GM19463 (cell line): ENCODE measurements around the gene FAM107B.
"Not testable (repeated sequence)": the region's sequence is repeated elsewhere in the genome, so short reads cannot be mapped to it uniquely, and the experiment has no call there.

Experiments
- ATAC-seq: cut with Tn5 transposase; IDR thresholded peaks from one replicate; pipeline ENCODE4 v1.9.1; 2021; ENCODE audit warnings: mild to moderate bottlenecking, moderate library complexity; ENCODE audit not compliant: unreplicated experiment

FAM107B gene

DNA sequence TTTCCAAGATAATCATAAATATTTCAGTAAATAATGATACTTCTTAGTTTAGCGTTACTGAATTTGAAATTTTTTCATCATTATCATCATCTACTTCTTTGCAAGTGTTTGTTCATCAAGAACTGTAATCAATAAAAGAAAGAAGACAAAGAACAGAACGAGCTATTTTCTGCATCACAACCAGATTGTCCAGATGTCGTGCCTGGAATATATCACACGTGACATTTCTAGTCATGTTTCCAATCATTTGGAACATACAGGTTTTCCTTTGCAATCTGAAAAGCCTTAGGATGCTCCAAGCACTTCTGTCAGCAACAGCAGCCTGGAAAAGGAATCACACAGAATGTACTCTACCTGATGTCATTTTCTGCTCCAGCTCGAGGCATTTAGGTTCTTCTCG, 107.4 kb downstream of the FAM107B start:
- no peak for ATAC-seq

DNA sequence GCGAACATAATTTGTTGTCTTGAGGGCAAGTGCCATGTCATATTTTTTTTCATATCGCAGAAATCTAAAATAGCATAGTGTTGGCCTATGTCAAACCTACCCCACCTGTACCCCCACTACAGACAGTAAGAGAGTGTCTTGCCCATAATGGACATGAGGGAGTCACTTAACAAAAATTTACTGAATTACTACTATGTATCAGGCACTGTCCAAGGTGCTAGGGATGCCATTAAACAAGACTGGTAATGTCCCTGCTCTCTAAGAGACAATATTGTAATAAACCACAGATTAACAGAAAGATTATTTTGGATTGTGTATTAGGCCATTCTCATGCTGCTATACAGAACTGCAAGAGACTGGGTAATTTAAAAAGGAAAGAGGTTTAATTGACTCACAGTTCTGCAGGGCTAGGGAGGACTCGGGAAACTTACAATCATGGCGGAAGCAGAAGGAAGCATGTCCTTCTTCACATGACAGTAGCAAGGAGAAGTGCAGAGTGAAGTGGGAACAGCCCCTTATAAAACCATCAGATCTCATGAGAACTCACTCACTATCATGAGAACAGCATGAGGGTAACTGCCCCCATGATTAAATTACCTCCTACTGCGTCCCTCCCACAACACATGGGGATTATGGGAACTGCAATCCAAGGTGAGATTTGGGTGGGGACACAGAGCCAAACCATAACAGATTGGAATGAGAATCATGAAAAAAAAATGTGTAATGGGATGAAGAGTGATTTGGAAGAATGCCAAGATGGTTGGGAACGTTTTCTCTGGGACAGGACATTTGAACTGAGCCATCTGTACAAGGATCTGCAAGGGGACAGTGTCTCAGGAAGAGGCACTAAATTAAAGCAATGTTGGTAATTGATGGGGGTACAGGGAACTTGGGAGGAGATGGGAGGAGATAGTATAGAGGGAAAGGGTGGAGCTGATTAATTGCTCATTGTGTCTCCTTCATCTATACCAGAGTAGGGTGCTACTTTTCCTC, 108.5 kb downstream of the FAM107B start:
- no peak for ATAC-seq

DNA sequence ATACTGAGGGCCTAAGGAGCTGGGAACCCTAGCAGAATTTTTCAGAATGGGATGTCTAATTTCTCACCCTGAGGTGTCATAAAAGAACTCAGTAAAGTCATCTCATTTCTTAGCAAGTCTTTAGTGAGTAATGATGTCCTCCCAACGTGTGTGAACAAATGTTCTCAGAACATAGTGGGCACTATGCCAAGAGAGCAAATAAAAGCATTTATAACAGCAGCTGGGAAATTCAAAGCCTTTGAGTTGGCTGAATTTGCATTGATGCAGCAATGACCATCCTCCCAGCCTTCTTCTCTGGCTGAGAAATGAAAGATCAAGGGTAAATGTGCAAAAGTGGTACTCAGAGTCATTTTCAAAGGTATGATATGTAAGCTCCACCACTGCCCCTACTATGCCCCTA, 109.4 kb downstream of the FAM107B start:
- no peak for ATAC-seq

DNA sequence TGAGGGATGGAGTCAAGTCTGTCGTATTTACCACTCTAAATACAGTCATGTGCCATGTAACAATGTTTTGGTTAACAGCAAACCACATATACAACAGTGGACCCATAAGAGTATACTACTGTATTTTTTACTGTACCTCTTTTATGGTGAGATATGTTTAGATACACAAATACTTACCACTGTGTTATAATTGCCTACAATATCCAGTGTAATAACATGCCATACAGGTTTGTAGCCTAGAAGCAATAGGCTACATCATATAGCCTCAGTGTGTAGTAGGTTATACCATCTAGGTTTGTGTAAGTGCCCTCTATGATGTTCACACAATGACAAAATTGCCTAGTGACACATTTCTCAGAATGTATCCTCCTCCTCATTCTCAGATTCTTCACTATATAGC, 110.4 kb downstream of the FAM107B start:
- ATAC-seq, result no peak

DNA sequence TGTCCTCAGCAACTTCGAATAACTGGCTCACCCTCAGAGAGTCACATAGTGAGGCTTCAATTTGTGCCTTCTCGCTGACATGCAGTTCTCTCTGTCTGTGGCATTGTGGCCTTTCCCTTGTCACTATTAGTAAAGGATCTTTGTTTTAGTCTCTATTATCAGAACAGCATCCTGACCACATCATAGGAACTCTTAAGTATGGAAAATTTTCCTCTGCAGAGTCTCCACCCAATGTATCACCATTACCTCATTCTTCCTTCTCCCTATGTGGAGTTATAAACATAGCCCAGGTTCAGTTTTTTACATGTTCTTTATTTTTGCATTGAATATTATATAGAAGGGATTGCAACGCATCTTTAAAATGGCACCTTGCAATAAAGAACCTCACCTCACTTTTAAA, 112.9 kb downstream of the FAM107B start:
- no peak for ATAC-seq

DNA sequence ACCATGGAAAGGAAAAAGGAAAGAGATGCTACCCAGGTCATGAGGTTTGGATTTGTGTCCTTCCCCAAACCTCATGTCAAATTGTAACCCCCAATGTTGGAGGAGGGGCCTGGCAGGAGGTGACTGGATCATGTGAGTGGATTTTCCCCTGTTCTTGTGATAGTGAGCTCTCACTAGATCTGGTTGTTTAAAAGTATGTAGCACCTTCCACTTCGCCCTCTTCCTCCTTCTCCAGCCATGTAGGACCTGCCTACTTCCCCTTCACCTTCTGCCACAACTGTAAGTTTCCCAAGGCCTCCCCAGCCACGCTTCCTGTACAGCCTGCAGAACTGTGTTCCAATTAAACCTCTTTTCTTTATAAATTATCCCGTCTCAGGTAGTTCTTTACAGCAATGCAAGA, 113.9 kb downstream of the FAM107B start:
- ATAC-seq, result no peak

DNA sequence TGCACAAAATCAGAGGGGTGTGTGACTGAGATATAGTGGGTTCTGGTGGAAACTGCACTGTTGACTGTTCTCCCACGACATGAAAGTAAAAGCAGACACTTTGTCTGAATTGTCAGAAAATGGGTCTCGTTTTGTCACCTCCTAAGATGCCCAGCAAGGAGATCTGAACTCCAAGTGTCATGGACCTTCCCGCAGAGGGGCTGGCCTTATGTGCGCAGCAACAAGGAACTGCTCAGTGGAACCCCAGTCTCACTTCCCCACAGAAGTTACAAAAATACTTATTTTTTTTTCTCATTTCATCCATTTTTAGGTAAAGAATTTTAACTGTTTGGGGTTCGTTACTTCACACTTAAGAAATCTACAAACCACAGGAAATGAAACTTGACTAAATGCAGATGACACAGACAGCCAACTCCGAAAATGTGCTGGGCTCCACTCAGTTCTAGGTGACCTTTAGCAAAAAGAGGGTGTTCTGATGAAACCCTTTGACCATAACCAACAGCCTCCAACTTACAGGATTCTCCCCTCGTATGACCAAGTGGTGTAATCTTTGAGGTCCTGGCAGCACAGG, 115.0 kb downstream of the FAM107B start:
- ATAC-seq, result peak; percentile 87

DNA sequence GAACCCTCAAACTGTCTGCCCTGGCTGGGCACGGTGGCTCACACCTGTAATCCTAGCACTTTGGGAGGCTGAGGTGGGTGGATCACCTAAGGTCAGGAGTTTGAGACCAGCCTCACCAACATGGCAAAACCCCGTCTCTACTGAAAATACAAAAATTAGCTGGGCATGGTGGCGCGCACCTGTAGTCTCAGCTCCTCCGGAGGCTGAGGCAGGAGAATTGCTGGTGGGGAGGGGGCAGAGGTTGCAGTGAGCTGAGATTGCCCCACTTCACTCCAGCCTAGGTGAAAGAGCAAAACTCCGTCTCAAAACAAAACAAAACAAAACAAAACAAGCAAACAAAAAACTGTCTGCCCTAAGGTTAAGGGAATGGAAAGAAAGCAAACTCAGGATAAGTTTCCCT, 115.6 kb downstream of the FAM107B start:
- ATAC-seq, result not testable (repeated sequence)

DNA sequence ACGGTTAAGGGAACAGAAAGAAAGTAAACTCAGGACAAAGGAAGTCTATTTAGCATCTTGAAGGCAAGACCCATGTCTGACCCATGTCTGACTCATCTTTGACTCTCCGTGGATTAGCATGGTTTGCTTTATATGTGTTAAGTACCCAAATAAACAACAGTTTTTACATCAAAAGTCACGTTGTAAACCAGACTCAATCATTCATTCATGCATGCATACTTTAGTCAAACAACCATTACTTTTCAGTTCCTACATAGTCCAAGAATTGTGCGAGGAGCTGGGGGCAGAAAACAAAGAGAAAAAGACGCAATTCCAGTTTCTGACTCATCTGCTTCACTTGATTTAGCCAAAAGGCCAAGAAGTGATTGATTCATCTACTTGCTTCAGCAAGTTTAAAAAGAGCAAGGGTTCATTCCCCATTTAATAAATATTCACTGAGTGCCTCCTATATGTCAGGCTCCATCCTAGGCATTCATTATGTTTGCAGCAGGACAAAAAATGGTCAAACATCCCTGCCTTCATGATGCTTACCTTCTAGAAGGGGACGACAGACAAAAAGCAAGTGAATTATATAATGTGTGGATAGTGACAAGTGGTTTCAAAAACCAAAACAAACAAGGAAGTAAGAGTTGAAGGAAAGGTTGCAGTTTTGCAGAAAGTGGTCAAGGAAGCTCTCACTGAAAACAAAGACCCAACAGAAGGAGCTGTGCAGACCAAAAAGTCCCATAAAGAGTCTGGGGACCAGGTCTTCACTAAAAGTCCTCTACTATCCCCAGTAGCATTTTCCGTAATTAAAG, 116.2 kb downstream of the FAM107B start:
- no peak for ATAC-seq

DNA sequence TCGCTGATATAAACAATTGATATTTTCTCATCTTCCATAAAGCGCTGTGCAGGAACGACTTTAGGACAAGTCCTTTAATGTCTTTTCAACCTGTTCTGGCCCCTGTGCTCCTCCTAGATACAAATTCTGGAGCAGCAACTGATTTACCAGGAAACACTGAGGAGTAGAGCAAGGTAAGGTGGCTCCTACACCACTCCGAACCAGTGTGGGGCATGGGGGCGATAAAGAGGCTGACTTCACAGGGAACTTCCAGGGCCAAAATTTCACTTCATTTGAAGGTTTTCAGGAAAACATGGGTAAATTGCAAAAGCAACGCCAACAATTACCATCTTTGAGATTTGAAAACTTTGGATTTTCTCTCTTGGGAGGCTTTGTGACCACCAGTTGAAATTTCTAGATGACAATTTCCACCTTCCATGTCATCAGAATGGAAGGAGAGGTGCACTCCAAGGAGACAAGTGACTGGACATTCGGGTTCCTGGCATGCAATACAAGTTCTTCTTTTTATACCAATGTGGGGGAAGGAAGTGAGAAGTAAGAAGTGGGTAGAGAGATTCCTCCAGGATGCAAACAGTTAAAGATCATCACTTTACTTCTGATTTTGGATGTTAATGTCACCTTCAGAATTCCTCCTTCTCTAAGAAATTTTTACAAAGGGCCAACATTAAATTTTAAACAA, 118.5 kb downstream of the FAM107B start:
- ATAC-seq, result no peak

DNA sequence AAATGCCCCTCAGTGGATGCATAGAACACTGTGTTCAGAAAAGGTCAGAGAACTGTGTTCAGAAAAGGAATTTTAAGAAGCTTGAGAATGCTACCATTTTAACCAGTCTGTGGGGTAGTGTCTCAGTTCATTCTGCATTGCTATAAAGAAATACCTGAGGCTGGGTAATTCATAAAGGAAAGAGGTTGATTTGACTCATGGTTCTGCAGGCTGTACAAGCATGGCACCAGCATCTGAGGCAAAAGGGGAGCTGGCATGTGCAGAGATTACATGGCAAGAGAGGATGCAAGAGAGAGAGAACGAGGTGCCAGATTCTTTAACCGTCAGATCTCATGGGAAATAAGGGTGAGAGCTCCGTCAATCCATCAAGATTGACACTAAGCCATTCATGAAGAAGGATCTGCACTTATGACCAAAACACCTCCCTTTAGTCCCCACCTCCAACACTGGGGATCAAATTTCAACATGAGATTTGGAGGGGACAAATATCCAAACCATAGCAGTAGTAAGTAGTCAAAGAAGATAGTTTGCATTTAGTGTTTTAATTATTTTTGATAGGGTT, 119.8 kb downstream of the FAM107B start:
- no peak for ATAC-seq

DNA sequence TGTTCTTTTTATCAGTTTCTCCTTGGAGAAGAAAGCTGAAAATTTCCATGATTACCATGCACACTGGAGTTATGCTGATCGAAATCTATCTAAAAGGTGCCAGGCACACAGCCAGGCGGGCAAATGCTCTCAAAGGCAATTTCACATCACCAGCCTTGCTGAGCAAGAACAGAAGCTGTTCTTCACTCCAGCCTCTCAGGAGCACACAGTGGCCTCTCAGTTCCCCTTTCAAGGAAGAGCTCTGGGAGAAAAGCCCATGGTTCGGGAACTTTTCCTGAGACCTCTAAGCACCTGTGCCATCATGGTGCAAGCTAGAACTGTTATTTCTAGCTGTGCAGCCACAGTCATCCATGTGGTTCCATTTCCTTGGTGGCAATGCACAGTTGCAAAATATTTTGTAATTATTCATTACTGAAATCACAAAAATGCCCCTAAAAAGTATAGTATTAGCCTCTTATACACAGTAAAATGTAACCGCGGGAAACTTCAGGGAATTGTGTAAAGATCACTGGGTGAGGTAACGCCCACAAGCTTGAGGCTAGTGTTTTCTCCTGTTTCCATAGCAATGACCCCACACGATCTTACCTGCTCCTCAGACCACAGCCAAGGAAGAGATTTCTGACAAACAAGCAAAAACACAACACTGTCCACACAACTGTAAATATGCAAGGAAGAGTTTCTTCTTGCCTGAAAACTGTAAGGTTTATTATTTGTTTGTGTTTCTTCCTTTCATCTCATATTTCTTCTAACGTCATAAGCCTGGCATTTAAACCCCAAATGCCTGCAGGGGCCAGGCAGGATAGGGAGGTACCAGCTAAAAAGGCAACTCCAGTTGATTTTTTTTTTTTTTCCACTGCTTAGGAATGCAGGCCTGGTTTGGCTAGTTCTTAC, 121.2 kb downstream of the FAM107B start:
- ATAC-seq, result peak; percentile 43

DNA sequence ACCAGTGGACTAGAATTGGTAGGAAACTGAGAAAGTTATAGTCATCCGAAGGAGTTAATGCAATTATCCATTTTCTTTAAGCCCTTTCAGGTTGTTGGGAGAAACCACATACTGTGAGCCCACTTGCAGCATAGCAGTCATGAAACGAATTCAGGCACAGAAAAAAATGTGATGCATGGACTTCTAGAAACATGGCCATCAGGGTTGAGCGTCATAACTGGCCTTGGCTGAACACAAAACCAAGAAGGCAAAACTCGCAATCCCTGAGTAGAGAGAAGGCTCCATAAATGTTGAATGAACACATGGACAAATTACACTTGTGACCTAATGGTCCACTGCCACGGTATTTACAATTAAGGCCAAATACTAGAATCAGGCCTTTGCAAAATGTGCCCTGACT, 121.9 kb downstream of the FAM107B start:
- no peak for ATAC-seq

DNA sequence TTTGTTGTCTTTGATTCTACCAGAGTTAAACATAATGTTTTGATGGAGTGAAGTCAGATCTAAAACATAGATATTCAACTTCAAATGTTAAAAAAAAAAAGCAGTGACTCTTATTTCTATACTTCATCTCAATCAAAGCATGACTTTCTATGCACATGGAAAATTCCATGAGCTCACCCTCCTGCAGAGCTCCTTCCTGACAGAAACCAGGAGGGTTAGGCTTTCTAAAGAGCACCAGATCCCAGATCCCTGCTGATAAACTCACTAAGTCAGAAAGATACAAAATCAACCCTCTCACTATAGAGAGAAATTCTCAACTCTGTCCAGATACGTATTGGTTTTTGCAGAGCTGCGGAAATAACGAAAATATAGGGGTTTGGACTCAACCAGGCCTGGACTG, 122.6 kb downstream of the FAM107B start:
- no peak for ATAC-seq

DNA sequence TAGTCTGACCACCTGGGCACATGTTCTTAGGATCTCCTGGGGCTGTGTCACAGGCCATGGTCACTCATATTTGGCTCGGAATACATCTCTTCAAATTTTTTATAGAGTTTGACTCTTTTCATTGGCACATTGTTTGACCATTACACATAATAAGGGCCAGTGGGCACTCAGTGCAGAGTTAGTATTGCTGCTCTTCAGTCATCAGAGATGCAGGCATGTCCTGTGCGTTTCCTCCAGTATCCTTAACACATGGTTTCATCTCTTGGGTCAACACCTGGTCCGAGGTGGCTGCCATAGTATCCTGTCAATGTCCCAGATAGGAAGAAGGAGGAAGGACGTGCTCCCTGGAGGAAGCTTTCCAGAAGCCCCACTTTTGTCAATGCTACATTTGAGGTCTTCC, 125.0 kb downstream of the FAM107B start:
- ATAC-seq, result no peak

DNA sequence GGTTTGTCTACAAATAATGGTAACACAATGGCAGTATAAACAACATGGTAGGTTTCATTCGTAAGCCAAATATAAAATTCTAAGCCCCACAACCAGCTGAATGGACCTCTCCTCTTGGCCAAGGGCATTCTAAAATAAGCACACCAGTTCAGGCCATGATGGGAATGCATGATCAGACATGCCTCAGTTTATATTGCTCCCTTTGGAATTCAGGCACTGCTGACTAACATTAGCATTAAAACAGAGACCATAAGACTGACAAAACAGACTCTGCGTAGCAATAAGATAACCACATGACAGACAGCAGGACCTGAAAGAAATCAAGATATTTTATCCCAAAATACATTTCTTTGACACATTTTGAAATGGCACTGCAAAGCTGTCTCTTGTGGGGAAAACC, 125.8 kb downstream of the FAM107B start:
- no peak for ATAC-seq

DNA sequence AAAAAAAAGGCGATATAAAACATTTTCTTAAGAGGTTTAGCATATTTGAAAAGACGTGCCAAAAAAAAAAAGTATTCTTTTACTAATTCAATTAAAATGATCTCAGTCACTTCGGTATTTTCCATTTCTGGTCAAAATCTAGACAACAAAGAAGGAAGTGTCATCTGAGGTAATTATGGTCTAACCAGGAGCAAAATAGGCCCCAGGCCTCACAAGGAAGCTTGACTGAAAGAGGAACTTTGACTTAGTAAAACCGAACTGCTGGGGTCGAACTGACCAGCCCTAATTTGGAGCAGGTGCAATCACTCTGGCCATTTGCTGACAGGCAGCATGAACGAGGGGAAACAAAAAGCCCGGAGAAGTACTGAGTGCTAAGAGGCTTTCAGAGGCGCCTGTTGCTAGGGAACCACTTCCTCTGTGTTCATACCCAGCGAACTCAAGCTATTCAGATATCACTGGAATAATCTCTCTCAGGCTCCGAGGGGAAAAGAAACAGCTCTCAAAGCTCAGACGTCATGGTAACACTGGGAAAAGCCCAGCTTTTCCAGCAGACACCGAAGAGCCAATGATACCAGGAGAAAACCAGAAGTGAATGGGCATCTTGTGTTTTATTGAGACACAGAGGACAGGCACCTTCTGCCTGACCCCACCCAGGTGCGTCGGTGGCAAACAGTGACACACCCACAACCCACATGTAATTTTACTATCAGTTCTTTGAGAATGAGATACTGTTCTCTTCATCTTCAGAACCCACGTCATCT, 126.5 kb downstream of the FAM107B start:
- peak; percentile 92 for ATAC-seq

DNA sequence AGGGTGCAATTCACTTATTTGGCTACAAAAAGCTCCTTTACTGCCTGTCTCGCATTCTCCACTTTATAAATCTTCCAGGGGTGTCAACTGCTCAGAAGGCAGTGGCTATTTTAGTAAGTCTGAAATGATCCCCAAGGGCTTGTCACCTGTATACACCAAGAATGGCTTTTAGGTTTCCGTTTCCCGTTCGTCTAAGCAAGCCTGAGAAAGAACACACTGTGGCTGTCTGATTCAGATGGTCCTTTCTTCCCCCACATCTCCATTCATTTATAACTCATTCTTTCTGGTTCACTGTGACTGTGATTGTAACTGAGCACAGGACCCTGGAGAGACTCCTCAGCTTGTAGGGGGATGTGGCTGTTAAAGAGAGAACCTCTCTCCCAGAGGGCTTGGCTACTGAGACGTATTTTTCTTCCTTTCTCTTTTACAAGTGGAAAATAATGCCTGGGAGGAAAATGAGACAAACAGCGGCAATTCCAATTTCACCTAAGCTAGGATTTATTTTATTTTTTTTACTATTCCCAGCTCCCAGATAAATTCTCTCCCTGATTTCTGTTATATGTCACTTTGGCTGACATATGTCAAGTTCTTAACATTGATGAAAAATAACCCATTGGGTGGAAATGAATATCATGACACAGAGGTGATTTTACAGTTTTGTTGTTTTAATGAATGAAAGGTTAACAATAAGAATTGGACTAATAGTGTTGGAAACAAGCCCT, 129.3 kb downstream of the FAM107B start:
- ATAC-seq, result peak; percentile 26
